ENCODE measurements around the gene DNAJB2. TPM values are rescaled to one million over a fixed set of nuclear protein-coding genes. Genes with fewer than 3 reads are reported as not detected.
"Not testable (repeated sequence)": the region's sequence is repeated elsewhere in the genome, so short reads cannot be mapped to it uniquely, and the experiment has no call there.

DNAJB2 gene
- total RNA-seq, 6 experiments from 2014 or later = 39.7 to 45.4 (median 41.5) TPM

DNA sequence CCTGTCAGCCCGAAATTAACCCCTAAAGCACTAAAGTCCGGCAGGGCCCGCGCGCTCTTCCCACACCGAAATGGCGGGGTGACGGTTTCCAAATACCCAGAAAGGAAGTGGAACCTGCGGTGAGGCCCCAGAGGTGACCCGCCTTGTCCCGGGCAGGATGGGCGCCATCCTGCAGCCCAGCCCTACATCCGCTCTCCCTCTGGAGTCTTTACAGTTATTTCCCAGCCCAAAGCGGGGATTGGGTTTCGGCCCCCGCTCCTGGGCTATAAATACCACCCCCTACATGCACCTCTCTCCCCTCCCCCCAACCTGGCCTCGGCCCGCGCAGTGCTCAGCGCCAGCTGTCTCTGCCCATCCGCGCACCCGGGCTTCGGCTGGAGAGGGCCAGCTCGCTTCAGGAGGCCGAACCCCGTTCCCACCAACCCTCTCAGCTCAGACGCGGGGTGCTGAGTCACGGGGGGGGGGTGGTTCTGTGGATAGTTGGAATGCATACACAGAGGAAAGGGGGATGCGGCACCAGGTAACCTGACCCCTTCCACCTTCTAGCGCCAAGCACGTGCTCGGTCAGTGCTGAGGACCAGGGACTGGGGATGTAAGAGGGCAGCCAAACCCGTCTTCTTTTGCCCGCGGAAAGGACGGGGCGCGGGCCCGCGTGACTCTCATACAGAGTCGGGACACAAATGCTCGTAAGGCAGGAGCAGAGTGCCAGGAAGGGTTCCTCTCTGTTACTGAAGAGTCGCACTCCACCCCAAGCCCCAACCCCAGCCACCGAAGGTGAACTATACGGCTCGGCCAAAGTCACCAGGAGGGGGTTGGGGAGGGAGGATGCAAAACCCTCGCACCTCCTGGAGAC, 26.0 kb upstream of the DNAJB2 start, which contains the start of gene TUBA4B:
Gene TUBA4B, plus strand, starts transcription at position 344 of the 853 bp plus-strand sequence. Its CDS starts 165 bp downstream, at position 509.
- H3K36me3 Mint-ChIP-seq (ENCODE audit: low read depth) = peaks cover 15% of the 10 kb centered on the region; the same call in 1 of the 2 replicates
- peak within 1 kb of the TSS; percentile 83 for H3K27ac Mint-ChIP-seq
- no peaks in the 10 kb centered on the region for H3K9me3 Mint-ChIP-seq
- no peak for TF ChIP-seq CTCF (IDR thresholded peaks at IDR 0.05)
- H3K4me1 Mint-ChIP-seq (ENCODE audit: low read depth) = peaks cover 54% of the 10 kb centered on the region
- H3K27me3 Mint-ChIP-seq (ENCODE audit: insufficient read depth) = peaks cover 10% of the 10 kb centered on the region
- H3K4me3 Mint-ChIP-seq = peak within 1 kb of the TSS; percentile 91
- peak; percentile 35 for DNase-seq

- no peak for TF ChIP-seq CTCF (IDR thresholded peaks at IDR 0.05)
- H3K27me3 Mint-ChIP-seq (ENCODE audit: insufficient read depth) = peaks cover 10% of the 10 kb centered on the region
- peak within 1 kb of the TSS; percentile 83 for H3K27ac Mint-ChIP-seq
- H3K9me3 Mint-ChIP-seq = no peaks in the 10 kb centered on the region
- peaks cover 47% of the 10 kb centered on the region for H3K4me1 Mint-ChIP-seq (ENCODE audit: low read depth)
- H3K4me3 Mint-ChIP-seq = peak within 1 kb of the TSS; percentile 91
- no peak for DNase-seq
- peaks cover 15% of the 10 kb centered on the region; the same call in 1 of the 2 replicates for H3K36me3 Mint-ChIP-seq (ENCODE audit: low read depth)
Observed at GRCh38 chr2:219253753-219254589, 25.2 kb upstream of the DNAJB2 start, which contains the start of gene TUBA4A. TSS of gene TUBA4A (minus strand) at chr2:219253918. CDS start at chr2:219253858, 60 bp downstream.

GRCh38 chr2:219254590-219255201, 24.5 kb upstream of the DNAJB2 start:
- TF ChIP-seq CTCF (IDR thresholded peaks at IDR 0.05) = no peak
- Mint-ChIP-seq H3K36me3 (ENCODE audit: low read depth) (peaks cover 15% of the 10 kb centered on the region; the same call in 1 of the 2 replicates), H3K27ac (peak overlapping the region; percentile 11; the same call in 1 of the 2 replicates), H3K4me1 (ENCODE audit: low read depth) (peaks cover 39% of the 10 kb centered on the region), H3K27me3 (ENCODE audit: insufficient read depth) (peaks cover 13% of the 10 kb centered on the region), H3K4me3 (peak overlapping the region; percentile 74), H3K9me3 (no peaks in the 10 kb centered on the region)
- peak; percentile 28 for DNase-seq

DNA sequence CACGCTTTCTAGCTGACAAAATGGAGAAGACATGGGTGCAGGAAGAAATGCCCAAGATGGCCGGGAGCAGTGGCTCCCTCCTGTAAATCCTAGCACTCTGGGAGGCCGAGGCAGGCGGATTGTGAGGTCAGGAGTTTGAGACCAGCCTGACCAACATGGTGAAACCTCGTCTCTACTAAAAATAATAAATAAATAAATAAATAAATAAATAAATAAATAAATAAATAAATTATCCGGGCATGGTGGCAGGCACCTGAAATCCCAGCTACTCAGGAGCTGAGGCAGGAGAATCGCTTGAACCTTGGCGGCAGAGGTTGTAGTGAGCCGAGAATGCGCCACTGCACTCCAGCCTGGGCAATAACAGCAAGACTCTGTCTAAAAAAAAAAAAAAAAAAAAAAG, 20.2 kb upstream of the DNAJB2 start:
- H3K27ac Mint-ChIP-seq; DNase-seq; H3K9me3 Mint-ChIP-seq; H3K4me3 Mint-ChIP-seq; H3K36me3 Mint-ChIP-seq (ENCODE audit: low read depth): not testable (repeated sequence)
- Mint-ChIP-seq H3K27me3 (ENCODE audit: insufficient read depth) (peaks cover 22% of the 10 kb centered on the region), H3K4me1 (ENCODE audit: low read depth) (peaks cover 13% of the 10 kb centered on the region)

DNA sequence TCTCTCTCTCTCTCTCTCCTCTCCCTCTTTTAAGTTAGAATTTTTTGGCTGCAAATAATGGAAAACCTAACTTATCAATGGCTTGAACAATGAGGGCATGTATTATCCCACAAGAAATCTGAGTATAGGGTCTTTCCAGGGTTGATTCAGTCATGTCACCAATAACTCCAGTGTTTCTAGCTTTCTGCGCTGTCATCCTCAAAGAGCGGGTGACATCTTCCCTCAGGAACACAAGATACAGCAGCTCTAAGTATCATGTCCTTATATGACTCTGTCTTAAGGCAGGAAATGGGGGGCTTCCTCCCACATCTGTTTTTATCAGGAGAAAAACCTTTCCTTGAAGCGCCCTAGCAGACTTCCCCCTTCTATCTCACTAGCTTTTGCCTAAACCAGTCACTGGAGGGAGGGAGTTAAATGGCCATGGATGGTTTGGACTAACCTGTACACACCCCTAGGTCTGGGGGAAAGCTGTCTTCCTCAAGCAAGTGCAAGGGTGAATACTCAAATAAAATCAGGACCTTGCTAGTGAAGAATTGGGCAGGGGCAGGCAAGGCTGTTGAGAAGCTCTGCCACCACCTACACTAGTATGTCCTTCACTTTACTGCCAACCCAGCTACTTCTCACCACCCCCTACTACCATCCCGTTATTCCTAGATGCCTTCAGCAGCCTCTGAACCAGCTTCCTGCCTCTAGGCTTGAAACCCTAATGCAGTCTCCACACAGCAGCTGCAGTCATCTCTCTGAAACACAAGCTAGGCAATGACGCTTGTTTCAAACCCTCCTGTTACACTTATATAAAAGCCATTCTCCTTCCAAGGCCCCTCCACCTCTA, 17.9 kb upstream of the DNAJB2 start:
- Mint-ChIP-seq H3K36me3 (ENCODE audit: low read depth) (no peaks in the 10 kb centered on the region), H3K9me3 (no peaks in the 10 kb centered on the region), H3K4me3 (no peak overlapping the region), H3K4me1 (ENCODE audit: low read depth) (peaks cover 6% of the 10 kb centered on the region; the same call in 1 of the 2 replicates), H3K27ac (no peak overlapping the region), H3K27me3 (ENCODE audit: insufficient read depth) (peaks cover 29% of the 10 kb centered on the region)
- no peak for TF ChIP-seq CTCF (IDR thresholded peaks at IDR 0.05)
- DNase-seq = no peak
